GM12875 (cell line): Measurements from ENCODE around the gene REV3L.
"Not testable (repeated sequence)": the region's sequence is repeated elsewhere in the genome, so short reads cannot be mapped to it uniquely, and the experiment has no call there.

Experiments used
- H3K4me3 ChIP-seq: one replicate; pipeline ENCODE4 v1.5.1; 2011; ENCODE audit warnings: low read depth, low read length, control low read depth
- TF ChIP-seq, protein P1 (sequence below): IDR thresholded peaks from 2 replicates; pipeline ENCODE4 v1.5.1; 2011; ENCODE audit warnings: low read depth, mild to moderate bottlenecking, control low read depth, inconsistent platforms, low read length, moderate library complexity, borderline replicate concordance; ENCODE audit not compliant: insufficient read depth

REV3L gene

GRCh38 chr6:111524252-111524651 lies 41.2 kb upstream of the REV3L start:
- H3K4me3 ChIP-seq = no peak overlapping the region
- TF ChIP-seq, protein P1, sequence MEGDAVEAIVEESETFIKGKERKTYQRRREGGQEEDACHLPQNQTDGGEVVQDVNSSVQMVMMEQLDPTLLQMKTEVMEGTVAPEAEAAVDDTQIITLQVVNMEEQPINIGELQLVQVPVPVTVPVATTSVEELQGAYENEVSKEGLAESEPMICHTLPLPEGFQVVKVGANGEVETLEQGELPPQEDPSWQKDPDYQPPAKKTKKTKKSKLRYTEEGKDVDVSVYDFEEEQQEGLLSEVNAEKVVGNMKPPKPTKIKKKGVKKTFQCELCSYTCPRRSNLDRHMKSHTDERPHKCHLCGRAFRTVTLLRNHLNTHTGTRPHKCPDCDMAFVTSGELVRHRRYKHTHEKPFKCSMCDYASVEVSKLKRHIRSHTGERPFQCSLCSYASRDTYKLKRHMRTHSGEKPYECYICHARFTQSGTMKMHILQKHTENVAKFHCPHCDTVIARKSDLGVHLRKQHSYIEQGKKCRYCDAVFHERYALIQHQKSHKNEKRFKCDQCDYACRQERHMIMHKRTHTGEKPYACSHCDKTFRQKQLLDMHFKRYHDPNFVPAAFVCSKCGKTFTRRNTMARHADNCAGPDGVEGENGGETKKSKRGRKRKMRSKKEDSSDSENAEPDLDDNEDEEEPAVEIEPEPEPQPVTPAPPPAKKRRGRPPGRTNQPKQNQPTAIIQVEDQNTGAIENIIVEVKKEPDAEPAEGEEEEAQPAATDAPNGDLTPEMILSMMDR = no peak

DNA sequence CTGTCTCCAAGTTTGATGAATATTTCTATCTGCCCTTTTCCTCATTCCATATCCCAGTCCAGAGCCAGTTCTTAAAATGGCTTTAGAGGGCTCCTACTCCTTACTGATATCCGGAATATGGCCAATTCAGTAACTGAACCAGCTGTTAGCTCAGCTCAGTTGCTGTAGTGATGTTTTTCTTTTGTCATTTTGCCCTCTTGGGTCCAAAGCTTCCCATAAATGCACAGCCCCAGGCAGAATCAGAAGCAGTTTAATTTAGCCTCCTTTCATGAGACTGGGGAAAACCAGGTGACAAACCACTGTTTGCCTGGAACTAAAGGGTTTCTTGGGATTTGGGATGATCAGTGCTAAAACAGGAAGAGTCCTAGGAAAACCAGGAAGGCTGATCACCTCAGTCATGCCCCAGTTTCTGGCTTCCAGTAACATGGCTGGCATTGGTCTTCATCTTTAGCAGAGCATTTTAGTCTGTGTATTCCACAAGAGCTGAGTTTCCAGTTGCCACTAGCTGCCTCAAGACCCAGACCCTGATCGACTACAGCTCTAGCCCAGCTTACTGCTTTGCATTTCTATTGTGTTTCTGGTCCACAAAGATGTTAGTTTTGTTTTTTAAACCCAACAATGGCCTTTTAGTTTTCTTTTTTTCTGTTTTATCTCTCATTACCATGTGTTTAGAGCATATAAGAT lies 40.6 kb upstream of the REV3L start:
- TF ChIP-seq, protein P1 = no peak
- H3K4me3 ChIP-seq = no peak overlapping the region

- TF ChIP-seq, protein P1 = no peak
- no peak overlapping the region for H3K4me3 ChIP-seq
These were observed 39.5 kb upstream of the REV3L start for GRCh38 chr6:111522393-111523020.

GRCh38 chr6:111521497-111522270 lies 38.7 kb upstream of the REV3L start:
- TF ChIP-seq, protein P1 = no peak
- H3K4me3 ChIP-seq = no peak overlapping the region

DNA sequence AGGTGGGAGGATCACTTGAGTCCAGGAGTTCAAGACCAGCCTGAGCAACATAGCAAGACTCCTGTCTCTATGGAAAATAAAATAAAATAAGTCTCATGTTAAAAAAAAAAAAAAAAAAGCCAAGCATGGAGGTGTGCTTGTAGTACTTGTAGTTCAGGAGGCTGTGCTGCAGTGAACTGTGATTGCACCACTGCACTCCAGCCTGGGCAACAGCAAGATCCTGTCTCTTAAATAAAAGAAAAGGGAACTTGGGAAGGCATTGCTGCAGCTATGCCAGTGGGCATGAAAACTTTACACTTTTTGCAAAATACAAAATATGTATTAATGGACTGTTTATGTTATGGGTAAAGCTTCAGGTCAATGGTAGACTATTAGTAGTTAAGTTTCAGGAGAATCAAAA lies 37.5 kb upstream of the REV3L start:
- TF ChIP-seq, protein P1 = no peak
- H3K4me3 ChIP-seq = no peak overlapping the region

- no peak overlapping the region for H3K4me3 ChIP-seq
- TF ChIP-seq, protein P1 = no peak
These were observed 34.9 kb upstream of the REV3L start for GRCh38 chr6:111517965-111518364.

DNA sequence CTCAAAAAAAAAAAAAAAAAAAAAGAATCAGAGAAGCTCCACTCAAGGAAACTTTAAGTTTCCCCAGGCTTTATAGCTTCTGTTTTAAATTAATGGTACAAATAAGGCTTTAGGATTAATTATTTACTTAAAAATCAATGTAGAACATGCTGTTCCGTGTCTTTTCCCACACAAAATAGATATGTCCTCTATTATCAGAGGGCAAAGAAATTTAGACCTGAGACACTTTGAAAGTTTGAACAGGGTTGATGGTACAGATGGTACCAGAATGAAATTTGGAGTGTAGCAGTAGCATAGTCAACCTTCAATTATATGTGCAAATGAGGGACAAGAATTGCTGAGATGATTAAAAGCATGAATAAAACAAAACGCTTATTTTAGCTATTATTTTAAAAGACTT lies 32.2 kb upstream of the REV3L start:
- TF ChIP-seq, protein P1 = no peak
- H3K4me3 ChIP-seq = no peak overlapping the region

GRCh38 chr6:111514531-111514930 lies 31.5 kb upstream of the REV3L start:
- H3K4me3 ChIP-seq = not testable (repeated sequence)

DNA sequence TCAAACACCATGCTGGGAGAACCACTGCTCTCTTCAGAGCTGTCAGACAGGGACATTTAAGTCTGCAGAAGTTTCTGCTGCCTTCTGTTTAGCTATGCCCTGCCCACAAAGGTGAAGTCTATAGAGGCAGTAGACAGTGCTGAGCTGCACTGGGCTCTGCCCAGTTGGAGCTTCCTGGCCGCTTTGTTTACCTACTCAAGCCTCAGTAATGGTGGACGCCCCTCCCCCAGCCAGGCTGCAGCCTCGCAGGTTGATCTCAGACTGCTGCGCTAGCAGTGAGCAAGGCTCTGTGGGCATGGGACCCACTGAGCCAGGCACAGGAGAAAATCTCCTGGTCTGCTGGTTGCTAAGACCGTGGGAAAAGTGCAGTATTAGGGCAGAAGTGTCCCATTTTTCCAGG lies 24.2 kb upstream of the REV3L start:
- not testable (repeated sequence) for H3K4me3 ChIP-seq

DNA sequence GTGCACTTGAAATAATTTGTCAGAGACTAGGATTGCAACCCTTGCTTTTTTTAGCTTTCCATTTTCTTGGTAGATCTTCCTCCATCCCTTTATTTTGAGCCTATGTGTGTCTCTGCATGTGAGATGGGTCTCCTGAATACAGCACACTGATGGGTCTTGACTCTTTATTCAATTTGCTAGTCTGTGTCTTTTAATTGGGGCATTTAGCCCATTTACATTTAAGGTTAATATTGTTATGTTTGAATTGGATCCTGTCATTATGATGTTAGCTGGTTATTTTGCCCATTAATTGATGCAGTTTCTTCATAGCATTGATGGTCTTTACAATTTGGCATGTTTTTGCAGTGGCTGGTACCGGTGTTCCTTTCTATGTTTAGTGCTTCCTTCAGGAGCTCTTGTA lies 22.5 kb upstream of the REV3L start:
- H3K4me3 ChIP-seq = not testable (repeated sequence)
